Medulla oblongata (tissue), 1 donor: ENCODE data around the gene KCNH5.

Source experiments
- DNase-seq: peaks from one replicate; pipeline ENCODE4 v3.0.0-alpha.2; 2015; ENCODE audit errors: extremely low spot score

The KCNH5 gene

GRCh38 chr14:62674563-62675237, 370.6 kb downstream of the KCNH5 start:
- peak; percentile 14 for DNase-seq

- no peak for DNase-seq
Measured at GRCh38 chr14:62673014-62673755, 372.1 kb downstream of the KCNH5 start.

GRCh38 chr14:62670526-62670925, 374.7 kb downstream of the KCNH5 start:
- DNase-seq = no peak

GRCh38 chr14:62667421-62667914, 377.8 kb downstream of the KCNH5 start:
- DNase-seq = no peak

GRCh38 chr14:62665286-62665685, 380.0 kb downstream of the KCNH5 start:
- no peak for DNase-seq

- DNase-seq = no peak
Measured at GRCh38 chr14:62663456-62663821, 381.8 kb downstream of the KCNH5 start.

GRCh38 chr14:62662811-62663455, 382.3 kb downstream of the KCNH5 start:
- DNase-seq = no peak

- DNase-seq = no peak
Measured at GRCh38 chr14:62661818-62662217, 383.4 kb downstream of the KCNH5 start.

- no peak for DNase-seq
Measured at GRCh38 chr14:62658631-62659030, 386.6 kb downstream of the KCNH5 start.

- DNase-seq = no peak
Measured at GRCh38 chr14:62657376-62657775, 387.9 kb downstream of the KCNH5 start.

GRCh38 chr14:62655166-62655565, 390.1 kb downstream of the KCNH5 start:
- no peak for DNase-seq

GRCh38 chr14:62654641-62655040, 390.6 kb downstream of the KCNH5 start:
- peak; percentile 28 for DNase-seq
